Caki2 (cell line): Measurements from ENCODE around the gene SHH. TPM values are rescaled to one million over a fixed set of nuclear protein-coding genes. Genes with fewer than 3 reads are reported as not detected.

Experiments
- DNase-seq: peaks from one replicate; pipeline ENCODE4 v3.0.0-alpha.2; 2015; ENCODE audit warnings: low read depth
- in situ Hi-C: cut with HindIII; loops from 2 replicates; pipeline ENCODE4 v1.10.0; 2016; ENCODE audit warnings: low sequenced_read_pairs, low pct_unique_long_range_greater_than_20kb, mixed read lengths
- total RNA-seq: library from RNA; depleted of rRNA; stranded (reverse); fragments of >200 nt; shearing (Covaris generic); gene quantifications from 2 replicates; pipeline ENCODE4 v1.2.3, GENCODE V29; 2014; ENCODE audit warnings: low replicate concordance

Gene SHH
- total RNA-seq, 1 experiment from 2014 or later = 18.5 TPM

DNA sequence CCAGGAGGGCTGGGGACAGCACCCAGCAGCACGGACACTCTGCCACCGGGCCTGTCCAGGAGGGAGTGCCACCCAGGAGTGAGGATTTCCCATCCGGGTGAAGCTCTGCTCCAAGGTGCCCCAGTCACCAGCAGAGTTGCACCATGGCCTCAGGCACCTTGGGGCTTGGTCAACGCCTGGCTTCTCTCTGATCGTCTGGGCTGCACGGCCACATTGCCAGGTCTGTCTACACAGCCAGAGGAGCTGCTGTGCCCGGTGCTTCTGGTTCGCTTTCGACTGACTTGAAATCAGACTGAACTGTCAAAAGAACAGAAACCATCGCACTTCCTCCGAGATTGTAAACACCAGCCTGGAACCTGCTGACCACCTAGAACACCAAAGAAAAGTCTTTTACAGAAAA lies 12.0 kb downstream of the SHH start:
- no peak for DNase-seq
- in situ Hi-C loops = no loop called here

DNA sequence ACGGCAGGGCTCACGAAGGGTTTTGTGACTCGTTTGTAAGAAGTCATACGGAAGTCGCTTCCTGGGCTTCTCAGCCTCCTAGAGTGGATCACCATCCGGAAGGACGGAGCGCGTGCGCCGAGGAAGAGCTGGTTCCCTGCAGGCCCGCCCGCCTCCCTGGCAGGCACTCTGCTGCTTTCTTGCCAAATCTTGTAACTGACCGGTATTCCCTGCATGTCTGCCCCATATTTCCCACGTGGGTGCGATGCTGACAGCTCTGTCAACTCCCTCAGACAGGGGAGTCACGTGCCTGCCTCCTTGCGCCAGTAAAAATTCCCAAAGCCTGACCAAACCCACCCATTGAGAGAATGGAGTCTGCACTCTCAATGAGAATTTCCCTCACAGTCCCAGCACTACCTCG lies 12.7 kb downstream of the SHH start:
- in situ Hi-C loops = no loop called here
- no peak for DNase-seq

DNA sequence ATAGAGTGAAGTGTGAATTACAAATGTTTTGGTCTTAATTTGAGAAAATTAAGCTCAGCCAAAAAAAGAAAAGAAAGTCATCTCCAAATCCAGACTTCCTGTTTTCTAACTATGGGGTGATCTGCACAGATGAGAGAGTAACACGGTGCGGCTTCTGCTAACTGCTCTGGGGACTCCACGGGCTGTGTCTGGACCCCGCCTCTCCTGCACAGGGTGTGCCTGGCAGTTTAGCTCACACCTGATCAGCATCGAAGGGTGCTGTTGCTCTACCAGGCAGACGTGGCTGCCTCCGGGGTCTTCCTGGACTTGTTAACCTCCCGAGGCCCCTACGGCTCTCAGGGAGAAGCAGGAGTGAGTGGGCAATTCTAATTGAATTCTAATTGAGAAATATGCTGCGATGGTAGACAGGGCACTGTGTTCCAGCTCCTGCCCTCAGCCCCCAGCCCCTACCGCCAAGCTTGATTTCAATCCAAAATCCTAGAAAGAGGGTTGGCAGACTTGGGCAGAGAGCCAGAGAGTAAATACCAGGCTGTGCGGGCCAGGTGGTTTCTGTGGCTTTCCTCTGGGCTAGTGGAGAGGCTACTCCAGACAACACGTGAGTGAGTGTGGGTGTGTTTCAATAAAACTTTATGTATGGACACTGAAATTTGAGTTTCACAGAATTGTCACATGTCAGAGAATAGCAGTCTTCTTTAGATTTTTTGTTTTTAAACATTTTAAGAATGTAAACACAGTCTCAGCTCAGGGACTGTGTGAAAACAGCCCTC lies 13.4 kb downstream of the SHH start:
- in situ Hi-C loops = no loop called here
- DNase-seq = no peak

DNA sequence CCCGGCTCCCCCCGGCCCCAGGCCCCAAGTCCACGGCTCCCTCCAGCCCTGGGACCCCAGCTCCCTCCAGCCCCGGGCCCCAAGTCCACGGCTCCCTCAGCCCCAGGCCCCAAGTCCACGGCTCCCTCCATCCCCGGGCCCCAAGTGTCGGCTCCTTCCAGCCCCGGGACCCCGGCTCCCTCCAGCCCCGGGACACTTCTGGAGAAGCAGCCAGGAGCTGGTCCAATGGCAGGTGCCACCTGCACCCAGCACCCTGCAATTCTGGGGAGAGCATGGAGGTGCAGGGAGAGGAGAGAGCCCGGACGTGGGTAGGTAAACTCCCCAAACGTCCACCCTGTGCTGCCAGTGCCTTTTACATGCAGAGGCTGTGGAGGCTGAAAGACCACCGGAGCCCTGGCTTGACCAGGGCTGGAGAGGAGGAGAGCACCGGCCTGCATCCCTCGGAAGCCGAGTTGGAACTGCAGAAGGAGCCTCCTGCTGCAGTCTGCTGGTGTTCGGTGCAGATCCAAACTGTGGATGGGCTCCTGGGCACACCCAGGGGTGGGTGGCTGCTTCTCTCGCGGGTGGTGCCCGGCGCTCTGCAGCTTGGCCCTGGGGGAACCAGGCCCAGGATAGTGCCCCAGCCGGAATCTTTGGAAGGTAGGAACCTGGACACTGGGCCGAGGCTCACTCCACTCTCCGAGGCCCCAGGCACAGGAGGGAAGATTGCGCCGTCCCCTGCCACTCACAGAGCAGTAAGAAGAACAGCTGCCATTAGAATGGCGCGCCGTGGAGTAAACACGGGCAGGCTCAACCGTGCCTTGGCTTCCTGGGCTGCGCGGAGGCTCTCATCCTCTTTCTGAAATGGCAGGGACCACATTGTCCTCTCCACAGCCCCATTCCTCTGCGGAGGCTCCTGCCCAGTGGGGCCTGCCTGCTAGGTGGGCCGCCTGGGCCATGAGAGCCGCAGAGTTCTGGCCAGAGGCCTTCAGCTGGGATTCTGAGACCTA lies 14.7 kb downstream of the SHH start:
- in situ Hi-C loops = no loop called here
- DNase-seq = no peak

DNA sequence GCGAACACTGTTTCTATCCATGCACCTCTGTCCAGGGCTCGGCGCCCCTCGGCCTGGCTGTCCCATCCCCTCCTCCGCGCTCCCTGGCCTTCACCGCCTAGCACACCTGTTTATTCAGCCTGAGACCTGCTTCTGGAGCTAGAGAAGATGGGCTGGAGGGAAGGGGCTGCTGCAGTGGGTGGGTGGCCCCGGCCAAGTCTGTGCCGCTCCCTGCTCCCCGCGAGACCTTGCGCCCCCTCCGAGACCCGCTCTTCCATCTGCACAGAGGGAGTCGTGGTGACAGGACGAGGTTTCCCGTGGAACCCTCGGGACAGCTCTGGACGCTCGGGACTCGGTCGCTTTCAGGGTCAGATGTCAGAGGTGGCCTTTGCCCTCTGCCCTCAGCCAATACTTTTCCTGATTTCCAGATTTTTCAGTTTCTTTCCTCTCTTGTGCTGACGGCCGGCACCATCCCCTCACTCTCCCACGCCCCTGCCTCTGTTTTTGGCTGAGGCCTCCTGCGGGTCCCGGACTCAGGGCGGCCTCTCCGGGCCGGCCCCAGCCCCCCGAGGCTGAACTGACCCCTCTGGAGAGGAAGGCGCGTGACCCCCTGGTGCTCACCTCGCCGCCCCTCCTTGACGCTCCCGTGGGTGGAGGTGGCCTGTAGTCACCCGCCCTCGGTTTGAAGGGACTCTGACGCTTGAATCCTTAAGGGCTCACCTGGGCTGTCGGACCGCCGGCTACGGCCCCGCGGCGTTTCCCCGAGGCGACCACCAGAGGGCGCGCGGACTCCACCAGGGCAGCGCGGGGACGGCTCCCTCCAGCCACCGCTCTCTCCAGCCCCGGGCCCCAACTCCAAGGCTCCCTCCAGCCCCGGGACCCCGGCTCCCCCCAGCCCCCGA lies 15.6 kb downstream of the SHH start:
- in situ Hi-C loops = no loop called here
- DNase-seq = peak; percentile 21

DNA sequence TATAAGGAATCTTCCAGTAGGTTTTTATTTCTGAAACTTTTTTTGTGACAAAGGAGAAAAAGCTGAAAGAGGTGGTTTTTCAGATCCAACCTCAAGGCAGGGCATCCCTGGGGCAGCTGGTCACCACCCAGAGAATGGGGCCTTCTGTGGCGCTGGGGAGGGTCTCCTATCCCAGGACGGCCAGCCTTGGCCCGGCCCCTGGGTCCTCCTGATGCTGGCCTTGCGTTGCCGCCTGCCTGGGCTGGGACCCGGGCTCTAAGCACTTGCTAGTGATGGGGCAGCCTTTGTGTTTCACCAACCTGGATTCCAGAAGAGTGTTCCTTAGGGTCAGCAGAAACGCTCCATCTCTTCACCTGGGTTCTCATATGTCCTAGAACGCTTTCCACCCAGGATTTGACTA lies 16.3 kb downstream of the SHH start:
- in situ Hi-C loops = no loop called here
- DNase-seq = no peak

DNA sequence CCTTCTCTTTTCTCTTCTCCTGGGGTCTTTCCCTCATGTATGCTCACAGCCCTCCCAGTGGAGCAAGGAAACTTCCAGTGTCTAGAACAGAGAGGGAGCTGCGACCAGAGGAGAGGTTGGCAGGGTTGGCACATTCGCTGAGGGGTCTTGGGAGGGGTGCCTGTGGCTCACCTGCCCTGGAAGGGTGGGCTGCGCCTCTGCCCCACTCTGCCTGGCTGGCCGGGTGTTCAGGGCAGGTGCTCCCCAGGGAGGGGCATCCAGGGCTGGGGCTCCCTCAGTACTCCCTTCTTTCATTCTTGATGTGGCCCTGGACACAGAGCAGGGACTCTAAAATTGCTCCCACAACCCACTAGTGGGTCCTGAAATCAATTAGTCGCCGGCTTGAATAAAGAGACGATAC lies 16.9 kb downstream of the SHH start:
- in situ Hi-C loops = no loop called here
- no peak for DNase-seq

DNA sequence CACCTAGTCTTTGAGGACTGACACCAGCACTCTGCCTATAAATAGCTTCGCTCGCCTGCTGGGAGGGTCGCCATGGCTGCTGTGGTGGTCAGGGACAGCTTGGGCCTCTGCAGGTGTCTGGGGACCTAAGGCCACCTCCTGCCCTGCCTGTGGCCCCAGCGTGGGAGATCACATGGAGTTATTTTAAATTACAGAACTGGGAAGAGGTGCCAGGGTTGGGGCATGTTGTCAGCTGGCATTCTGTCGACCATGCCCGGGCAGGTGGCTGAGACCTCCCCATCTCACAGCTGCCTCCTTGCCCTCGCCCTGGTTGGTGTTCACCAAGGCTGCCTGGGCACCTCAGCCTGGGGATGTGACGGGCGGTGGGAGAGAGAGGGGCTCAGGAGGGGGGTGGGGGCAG lies 18.1 kb downstream of the SHH start:
- DNase-seq = no peak

DNA sequence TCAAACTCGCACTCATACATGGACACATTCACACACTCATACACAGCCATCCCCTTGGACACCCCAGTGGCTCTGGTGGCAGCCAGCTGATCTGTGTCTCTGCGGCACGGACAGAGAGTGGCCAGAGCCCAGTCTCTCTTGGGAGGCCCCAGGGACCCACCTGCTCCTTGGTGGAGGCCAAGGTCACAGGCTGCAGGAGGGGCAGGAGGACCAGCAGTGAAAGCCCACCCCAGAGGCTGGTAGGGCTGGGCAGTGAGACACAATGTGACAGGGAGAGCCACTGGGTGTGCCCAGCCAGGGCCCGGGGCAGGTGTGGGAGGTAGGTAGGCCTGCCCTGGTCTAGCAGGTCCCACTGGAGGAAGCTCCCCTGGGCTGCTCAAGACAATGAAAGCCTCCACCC lies 18.5 kb downstream of the SHH start:
- in situ Hi-C loops = no loop called here
- no peak for DNase-seq

More for the DNA sequence above, 18.1 kb downstream of the SHH start:
- in situ Hi-C loops = no loop called here

DNA sequence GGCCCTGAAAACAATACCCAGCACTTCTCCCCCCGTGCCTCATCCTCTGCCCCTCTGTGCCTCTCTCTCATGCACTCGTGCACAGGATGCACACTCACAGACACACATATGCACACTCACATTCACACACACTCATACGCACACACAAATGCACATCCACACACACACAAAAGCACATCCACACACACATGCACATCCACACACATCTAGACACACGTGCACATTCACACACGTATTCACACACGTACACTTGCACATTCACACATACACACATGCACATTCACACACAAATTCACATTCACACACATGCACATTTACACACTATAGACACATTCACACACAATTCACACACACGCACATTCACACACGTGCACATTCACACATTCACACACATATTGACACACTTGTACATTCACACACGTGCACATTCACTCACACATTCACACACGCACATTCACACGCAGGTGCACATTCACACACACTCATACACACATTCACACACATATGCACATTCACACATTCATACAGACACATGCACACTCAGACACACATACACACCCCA lies 19.2 kb downstream of the SHH start:
- in situ Hi-C loops = no loop called here
- DNase-seq = no peak

DNA sequence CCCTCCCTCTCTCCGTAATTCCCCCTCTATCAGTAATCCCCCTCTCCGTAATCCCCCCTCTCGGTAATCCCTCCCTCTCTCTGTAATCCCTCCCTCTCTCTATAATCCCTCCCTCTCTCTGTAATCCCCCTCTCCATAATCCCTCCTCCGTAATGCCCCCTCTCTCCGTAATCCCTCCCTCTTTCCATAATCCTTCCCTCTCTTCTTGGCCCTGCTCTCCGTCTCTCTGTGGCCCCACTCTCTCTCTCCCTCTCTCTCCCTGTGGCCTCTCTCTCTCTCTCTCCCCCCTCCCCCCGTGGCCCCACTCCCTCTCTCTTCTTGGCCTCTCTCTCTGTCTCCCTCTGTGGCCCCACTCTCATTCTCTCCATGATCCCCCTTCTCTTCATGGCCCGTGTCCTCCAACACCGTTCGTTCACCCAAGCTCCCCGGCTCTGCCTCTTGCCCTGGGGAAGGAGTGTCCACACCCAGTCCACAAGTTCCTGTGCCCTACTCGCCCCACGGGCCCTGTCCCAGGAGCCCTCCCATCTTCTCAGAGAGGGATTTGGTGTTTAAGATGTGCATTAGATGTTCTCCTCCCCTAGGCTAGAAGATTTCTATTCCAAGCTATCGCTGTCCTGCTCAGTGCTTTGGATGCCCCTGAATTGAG lies 19.8 kb downstream of the SHH start:
- in situ Hi-C loops = no loop called here
- no peak for DNase-seq

DNA sequence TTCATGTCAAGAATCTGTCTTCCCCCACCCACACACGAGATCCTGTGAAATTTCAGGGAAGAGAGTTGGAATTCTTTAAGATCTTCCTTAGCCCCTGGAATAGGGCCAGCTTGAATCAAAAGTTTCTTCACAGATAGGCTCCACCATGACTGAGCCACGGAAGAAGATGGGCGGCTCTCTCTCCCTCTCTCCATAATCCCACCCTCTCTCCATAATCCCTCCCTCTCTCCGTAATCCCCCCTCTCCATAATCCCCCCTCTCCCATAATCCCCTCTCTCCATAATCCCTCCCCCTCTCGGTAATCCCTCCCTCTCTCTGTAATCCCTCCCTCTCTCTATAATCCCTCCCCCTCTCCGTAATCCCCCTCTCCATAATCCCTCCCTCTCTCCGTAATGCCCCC lies 20.4 kb downstream of the SHH start:
- in situ Hi-C loops = no loop called here

DNA sequence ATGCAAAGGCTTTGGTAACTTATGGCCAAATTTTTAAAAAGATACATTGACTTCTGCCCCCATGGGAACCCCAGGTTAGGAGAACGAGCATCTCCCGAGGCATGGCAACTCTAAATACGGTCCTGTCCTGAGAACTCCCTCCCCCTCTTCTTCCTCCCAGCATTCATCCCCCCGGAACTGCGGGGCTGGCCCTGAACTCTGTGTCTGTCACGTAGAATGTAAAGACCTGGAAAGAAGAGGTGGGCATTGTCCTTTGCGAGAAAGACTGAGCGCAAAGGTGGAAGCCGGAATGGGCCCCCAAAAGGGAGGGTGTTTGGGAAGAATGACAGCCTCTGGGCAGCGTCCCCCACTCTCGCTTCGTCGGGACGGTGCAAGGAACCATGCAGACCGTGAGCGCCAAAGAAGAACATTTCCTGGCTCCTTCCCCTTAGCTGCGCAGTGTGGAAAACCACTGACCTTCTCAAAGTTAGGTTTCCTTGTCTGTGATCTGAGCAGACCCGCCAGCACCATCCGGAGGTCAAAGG lies 21.0 kb downstream of the SHH start:
- no peak for DNase-seq
- in situ Hi-C loops = no loop called here

More for the DNA sequence above, 20.4 kb downstream of the SHH start:
- DNase-seq = no peak

DNA sequence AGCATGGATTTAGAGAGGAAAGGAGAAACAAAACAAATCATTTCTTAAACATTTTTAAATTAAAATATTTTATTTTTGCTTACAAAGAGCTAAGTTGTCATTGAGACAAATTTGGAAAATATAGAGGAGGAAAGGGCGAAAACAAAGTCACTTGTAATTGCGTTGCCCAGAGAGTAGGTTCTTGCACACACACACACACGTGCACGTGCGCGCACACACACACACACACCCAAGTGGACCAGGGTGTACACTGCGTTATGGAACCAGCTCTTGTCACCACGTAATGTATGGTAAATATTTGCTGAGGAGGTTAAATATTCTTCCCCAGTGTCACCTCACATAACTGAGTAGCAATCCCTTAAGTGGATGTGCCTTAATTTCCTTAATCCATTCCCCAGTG lies 21.6 kb downstream of the SHH start:
- in situ Hi-C loops = no loop called here
- no peak for DNase-seq

DNA sequence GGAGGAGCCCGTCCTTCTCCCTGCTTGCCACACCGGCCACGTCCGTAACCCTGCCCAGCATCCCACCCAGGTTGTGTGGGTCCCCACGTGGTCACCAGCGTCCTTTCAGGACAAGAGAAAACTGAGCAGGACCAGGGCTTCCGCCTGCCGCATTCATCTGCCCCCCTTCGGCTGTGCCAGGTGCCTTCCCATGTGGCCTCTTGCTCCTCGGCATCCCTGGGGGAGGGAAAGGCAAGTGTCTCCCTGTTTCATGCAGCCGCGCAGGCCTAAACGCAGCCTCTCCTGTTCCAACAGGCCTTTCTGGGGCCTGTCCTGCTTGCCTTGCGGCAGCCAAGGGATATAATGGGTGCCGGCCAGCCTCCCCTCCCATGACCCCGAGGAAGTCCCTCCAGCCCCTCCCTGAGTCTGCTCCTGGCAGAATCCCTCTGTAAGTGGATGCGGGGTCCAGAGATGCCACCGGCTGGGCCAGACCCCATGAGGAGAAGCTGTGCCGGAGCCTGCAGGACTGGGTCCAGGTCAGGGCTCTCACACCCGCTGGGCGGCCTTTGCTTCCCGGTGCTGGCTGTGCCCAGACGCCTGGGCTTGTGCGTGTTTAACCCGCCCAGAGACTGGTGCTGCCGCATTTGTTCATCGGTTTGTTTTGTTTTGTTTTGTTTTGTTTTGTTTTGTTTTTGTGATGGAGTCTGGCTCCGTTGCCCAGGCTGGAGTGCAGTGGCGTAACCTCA lies 23.1 kb downstream of the SHH start:
- in situ Hi-C loops = no loop called here
- no peak for DNase-seq

DNA sequence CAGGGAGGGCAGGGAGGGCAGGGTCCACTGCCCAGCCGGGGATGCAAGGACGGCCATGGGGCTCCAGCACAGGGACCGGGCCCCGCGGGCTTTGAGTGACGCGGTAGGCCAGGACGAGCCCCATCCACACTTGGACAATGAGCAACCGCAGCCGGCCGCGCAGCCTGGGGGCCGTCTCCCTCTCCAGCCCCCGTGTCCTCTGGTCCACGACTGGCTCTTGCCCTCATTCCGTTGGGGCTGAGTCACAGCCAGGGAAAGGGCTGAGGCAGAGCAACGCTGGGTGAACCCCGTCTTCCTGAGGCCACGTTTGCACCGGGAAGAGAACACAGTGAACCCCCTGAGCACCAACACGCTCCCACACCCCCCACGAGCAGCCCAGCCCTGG lies 23.7 kb downstream of the SHH start:
- in situ Hi-C loops = no loop called here
- peak; percentile 19 for DNase-seq
